Body of pancreas (tissue), 4 donors: ENCODE results near the gene OR6K2.

Source experiments
- CTCF ChIP-seq, 7 experiments: fragments of 450-650 bp in 4 of 7; fragments of 200-600 bp in 3 of 7; sonication (generic) in 3 of 7; IDR thresholded peaks; one replicate each; pipeline ENCODE4 v1.5.1; 2016 to 2019; ENCODE audit warnings: antibody characterized with exemption in 7 of 7
- POLR2A ChIP-seq, 3 donors: fragments of 450-650 bp; IDR thresholded peaks; one replicate each; pipeline ENCODE4 v1.6.1; 2016; ENCODE audit warnings: antibody characterized with exemption in 3 of 3, mild to moderate bottlenecking in 2 of 3

DNA sequence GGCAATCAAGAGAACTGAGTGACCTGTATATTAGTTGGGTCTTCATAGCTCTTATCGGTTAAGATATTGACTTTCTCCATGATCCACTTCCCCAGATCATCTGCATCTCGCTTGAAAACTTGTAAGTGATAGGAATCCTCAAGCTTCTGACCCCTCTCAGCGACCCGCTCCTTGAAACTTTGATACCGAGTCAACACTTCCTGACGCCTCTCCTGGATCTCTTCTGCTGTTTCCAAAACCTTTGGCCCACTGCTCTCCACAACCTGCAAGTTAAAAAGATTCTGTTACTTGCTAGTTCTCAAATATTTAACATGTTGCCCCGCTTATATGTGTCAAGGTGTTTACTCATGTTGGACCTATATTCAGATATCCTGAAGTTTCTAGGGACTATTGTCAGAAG, 15.4 kb downstream of the OR6K2 start:
- no peak for TF ChIP-seq POLR2A (IDR thresholded peaks at IDR 0.05)
- TF ChIP-seq CTCF (IDR thresholded peaks at IDR 0.05), result no peak
